Bone marrow (tissue), 2 donors: ENCODE measurements around the gene RPS17.
"Not testable (repeated sequence)": the region's sequence is repeated elsewhere in the genome, so short reads cannot be mapped to it uniquely, and the experiment has no call there.

Experiments used
- DNase-seq, 2 donors: peaks; one replicate each; lab custom pipeline; 2025; lab: John Stamatoyannopoulos, UW

RPS17 gene

GRCh38 chr15:82545478-82545877, 5.2 kb upstream of the RPS17 start:
- no peak for DNase-seq

- DNase-seq: no peak
These were observed 4.7 kb upstream of the RPS17 start for GRCh38 chr15:82545002-82545401.

- DNase-seq: no peak
These were observed 4.2 kb upstream of the RPS17 start for GRCh38 chr15:82544431-82544830.

- no peak for DNase-seq
These were observed 2.9 kb upstream of the RPS17 start for GRCh38 chr15:82543160-82543559.

GRCh38 chr15:82540984-82541431, 751 bp upstream of the RPS17 start:
- DNase-seq: no peak

- DNase-seq: no peak
These were observed 584 bp downstream of the RPS17 start for GRCh38 chr15:82539691-82540054.

GRCh38 chr15:82538961-82539690, 1.1 kb downstream of the RPS17 start:
- DNase-seq: no peak

GRCh38 chr15:82537351-82537908, 2.8 kb downstream of the RPS17 start:
- DNase-seq: no peak

GRCh38 chr15:82536409-82537350, 3.6 kb downstream of the RPS17 start:
- no peak for DNase-seq

- no peak for DNase-seq
These were observed 4.5 kb downstream of the RPS17 start for GRCh38 chr15:82535566-82536408.

- DNase-seq: not testable (repeated sequence)
These were observed 5.1 kb downstream of the RPS17 start for GRCh38 chr15:82535151-82535550.

- not testable (repeated sequence) for DNase-seq
These were observed 5.8 kb downstream of the RPS17 start for GRCh38 chr15:82534457-82534861.

GRCh38 chr15:82533801-82534200, 6.5 kb downstream of the RPS17 start:
- no peak for DNase-seq

GRCh38 chr15:82532991-82533481, 7.2 kb downstream of the RPS17 start:
- no peak for DNase-seq

GRCh38 chr15:82532383-82532990, 7.8 kb downstream of the RPS17 start:
- no peak for DNase-seq

GRCh38 chr15:82531496-82532382, 8.5 kb downstream of the RPS17 start:
- DNase-seq: no peak

- no peak for DNase-seq
These were observed 9.5 kb downstream of the RPS17 start for GRCh38 chr15:82530606-82531379.

GRCh38 chr15:82530006-82530405, 10.3 kb downstream of the RPS17 start:
- DNase-seq: no peak

- not testable (repeated sequence) for DNase-seq
These were observed 26.7 kb downstream of the RPS17 start for GRCh38 chr15:82513587-82513986.
